Omental fat pad (tissue), 4 donors: ENCODE measurements around the gene TARM1. TPM values are rescaled to one million over a fixed set of nuclear protein-coding genes. Genes with fewer than 3 reads are reported as not detected.
A peak's percentile ranks its signal among the peaks of the same experiment; 100 is the strongest.

Experiments used
- ATAC-seq: fragments of 150-250 bp; one replicate; pipeline ENCODE4 v1.9.1; 2016; ENCODE audit warnings: mild to moderate bottlenecking, moderate library complexity; ENCODE audit not compliant: low FRiP score
- DNase-seq: peaks from one replicate; pipeline ENCODE4 v3.0.0-alpha.2; 2019; ENCODE audit warnings: low spot score
- CTCF ChIP-seq, 3 donors: fragments of 450-650 bp; IDR thresholded peaks; one replicate each; pipeline ENCODE4 v1.5.1; 2016 to 2017; ENCODE audit warnings: antibody characterized with exemption in 3 of 3, mild to moderate bottlenecking in 3 of 3, moderate library complexity in 2 of 3
- total RNA-seq, 4 donors: library from RNA; depleted of rRNA; stranded (reverse); fragments of >200 nt; gene quantifications; one replicate each; pipeline ENCODE4 v1.1.0, GENCODE V29; 2016

The TARM1 gene
- total RNA-seq, 4 donors from 2014 or later = not detected

DNA sequence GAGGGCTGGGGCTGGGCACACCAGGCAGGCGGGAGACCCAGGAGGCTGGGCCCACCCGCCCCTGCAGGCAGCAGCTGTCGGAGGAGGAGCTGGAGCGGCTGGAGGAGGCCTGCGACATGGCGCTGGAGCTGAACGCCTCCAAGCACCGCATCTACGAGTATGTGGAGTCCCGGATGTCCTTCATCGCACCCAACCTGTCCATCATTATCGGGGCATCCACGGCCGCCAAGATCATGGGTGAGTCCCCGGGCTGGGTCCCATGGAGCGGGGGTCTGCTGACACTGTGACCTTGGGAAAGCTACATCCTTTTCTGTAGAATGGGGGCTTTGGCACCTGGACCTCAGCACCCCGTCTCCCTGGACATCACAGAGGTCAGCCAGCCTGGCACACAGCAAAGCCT, 42.5 kb upstream of the TARM1 start:
- DNase-seq = no peak
- no peak for TF ChIP-seq CTCF (IDR thresholded peaks at IDR 0.05)
- no peak for ATAC-seq

- DNase-seq = no peak
- no peak for ATAC-seq
- TF ChIP-seq CTCF (IDR thresholded peaks at IDR 0.05) = no peak
These were observed 40.1 kb upstream of the TARM1 start for GRCh38 chr19:54121259-54121658.

DNA sequence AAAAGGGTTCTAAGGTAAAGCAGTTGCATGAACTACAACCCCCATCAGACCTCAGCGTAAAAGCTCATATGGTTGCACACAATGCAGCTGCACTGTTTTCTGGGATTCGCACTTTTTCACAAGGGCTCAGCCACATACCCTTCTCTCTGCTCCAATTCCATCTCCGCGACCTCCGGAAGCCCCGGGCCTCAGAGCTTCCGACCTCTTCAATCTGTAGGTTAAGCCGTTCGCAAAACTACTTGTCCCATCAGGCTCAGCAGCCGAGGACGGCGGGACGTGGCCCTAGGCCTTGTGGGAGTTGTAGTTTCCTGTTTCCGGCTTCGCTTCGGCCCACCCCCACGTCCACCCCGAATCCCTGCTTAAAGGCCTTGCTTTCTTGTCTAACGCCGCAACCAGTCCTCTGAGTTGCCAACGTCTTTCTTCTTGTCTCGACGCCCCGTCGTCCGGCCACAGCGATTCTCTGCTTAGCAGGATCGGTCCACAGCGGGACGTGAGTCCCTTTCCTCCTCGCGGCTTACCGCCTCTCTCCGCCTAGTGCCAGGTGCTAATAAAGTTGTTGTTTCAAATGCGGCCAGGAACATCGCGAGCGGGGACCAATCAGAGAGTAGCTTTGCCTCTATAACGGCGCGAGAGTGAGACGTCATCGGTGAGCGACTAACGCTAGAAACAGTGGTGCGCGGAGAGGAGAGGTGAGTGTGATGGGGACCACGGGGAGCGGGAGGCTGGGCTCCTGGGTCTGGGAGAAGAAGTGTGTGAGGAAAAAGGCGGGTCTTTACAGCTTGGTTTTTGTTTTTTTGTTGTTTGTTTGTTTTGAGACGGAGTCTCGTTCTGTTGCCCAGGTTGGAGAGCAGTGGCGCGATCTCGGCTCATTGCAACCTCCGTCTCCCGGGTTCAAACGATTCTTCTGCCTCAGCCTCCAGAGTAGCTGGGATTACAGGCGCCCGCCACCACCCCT, 34.2 kb upstream of the TARM1 start, which contains the start of the genes PRPF31 and TFPT:
Gene PRPF31, plus strand, starts transcription at position 646 of the 955 bp plus-strand sequence. CDS start 2,525 bp downstream, outside the sequence.
Gene TFPT, minus strand, starts transcription at position 549 of the 955 bp plus-strand sequence. Its CDS starts 388 bp downstream, at position 161.
- ATAC-seq (peak; percentile 98), DNase-seq (peak; percentile 99)
- TF ChIP-seq CTCF (IDR thresholded peaks at IDR 0.05) = no peak

- DNase-seq (no peak), ATAC-seq (no peak)
- TF ChIP-seq CTCF (IDR thresholded peaks at IDR 0.05) = no peak
These were observed 33.4 kb upstream of the TARM1 start for GRCh38 chr19:54114340-54115108.

GRCh38 chr19:54109651-54110050, 28.5 kb upstream of the TARM1 start:
- TF ChIP-seq CTCF (IDR thresholded peaks at IDR 0.05) = no peak
- DNase-seq (no peak), ATAC-seq (no peak)

DNA sequence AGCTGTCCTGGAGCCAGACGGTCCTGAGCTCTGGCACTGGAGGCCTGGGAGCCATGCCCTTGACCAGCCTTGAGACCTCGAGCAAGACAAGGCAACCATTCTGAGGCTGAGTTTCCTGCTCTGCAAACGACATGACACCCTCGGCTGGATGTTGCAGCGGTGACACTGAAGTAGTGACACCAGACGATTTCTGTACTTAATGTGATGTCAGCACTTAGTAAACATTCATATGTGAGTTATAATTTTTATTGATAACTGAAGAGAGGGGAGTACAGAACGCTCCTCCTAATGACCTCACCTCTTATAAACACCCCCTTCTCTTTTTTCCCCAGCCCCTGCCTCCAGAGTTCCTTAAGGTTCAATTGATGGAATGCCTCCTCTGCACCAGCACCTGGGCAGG, 27.3 kb upstream of the TARM1 start:
- DNase-seq = no peak
- no peak for TF ChIP-seq CTCF (IDR thresholded peaks at IDR 0.05)
- no peak for ATAC-seq
